GM12878 (cell line): ENCODE results near the gene HNRNPAB. TPM values are rescaled to one million over a fixed set of nuclear protein-coding genes. Genes with fewer than 3 reads are reported as not detected.

Experiments
- ATAC-seq: fragments of 200-7000 bp; cut with Tn5 transposase; 3 replicates; pipeline ENCODE4 v1.9.1; 2020; ENCODE audit warnings: mild to moderate bottlenecking, moderate library complexity
- BruUV-seq: library from RNA; stranded (reverse); fragments of 400-500 nt; replicated peaks from 2 replicates; lab custom pipeline; 2021; lab: Mats Ljungman, UMichigan
- CTCF ChIA-PET: fragments of 300-600 bp; sonication (Branson Sonifier 250); formaldehyde crosslinking; extraction: SDS; loops from one replicate; lab custom pipeline; 2021; ENCODE audit warnings: inconsistent platforms; lab: Yijun Ruan, JAX
- POLR2A ChIA-PET: fragments of 350-600 bp; formaldehyde crosslinking; extraction: SDS; loops from one replicate; lab custom pipeline; 2021; ENCODE audit warnings: inconsistent platforms; lab: Charles Lee
- RAD21 ChIA-PET: fragments of 300-600 bp; sonication (Branson Sonifier 250); formaldehyde crosslinking; loops from one replicate; lab custom pipeline; 2023; ENCODE audit warnings: antibody characterized with exemption; ENCODE audit not compliant: unreplicated experiment; lab: Charles Lee
- SMC1A ChIA-PET: fragments of 300-600 bp; sonication (Branson Sonifier 250); formaldehyde crosslinking; loops from one replicate; lab custom pipeline; 2023; ENCODE audit not compliant: unreplicated experiment, uncharacterized antibody; lab: Charles Lee
- DNase-seq: peaks from one replicate; pipeline ENCODE4 v3.0.0-alpha.2; 2011; ENCODE audit warnings: low read depth, low spot score
- FAIRE-seq: peaks from 3 replicates; lab custom pipeline; 2011; peaks lifted over from hg19 to GRCh38; lab: Jason Lieb, UNC
- H2AFZ ChIP-seq: 2 replicates; pipeline ENCODE4 v1.6.0; 2011; ENCODE audit warnings: low read depth, low read length, control low read depth; ENCODE audit not compliant: control insufficient read depth
- H3K27ac ChIP-seq: 2 replicates; pipeline ENCODE4 v1.5.1; 2011; ENCODE audit warnings: control low read depth; ENCODE audit not compliant: control insufficient read depth, insufficient read depth
- H3K27me3 ChIP-seq, 2 experiments: replicated peaks in 1 of 2; 2 replicates each; pipeline versions ENCODE4 v1.6.0 to v1.6.1; 2011; ENCODE audit warnings: low read length in 1 of 2; ENCODE audit not compliant: control insufficient read depth in 2 of 2, insufficient read depth in 2 of 2
- H3K36me3 ChIP-seq, 2 experiments: 2 replicates each; pipeline ENCODE4 v1.5.1; 2011; ENCODE audit warnings: low read length in 1 of 2; ENCODE audit not compliant: control insufficient read depth in 2 of 2, insufficient read depth in 2 of 2
- H3K4me1 ChIP-seq: 2 replicates; pipeline ENCODE4 v1.6.1; 2011; ENCODE audit warnings: mild to moderate bottlenecking, low read length, moderate library complexity, mixed read lengths; ENCODE audit not compliant: control insufficient read depth, insufficient read depth
- H3K4me2 ChIP-seq: 2 replicates; pipeline ENCODE4 v1.6.0; 2011; ENCODE audit warnings: control low read depth; ENCODE audit not compliant: control insufficient read depth, insufficient read depth
- H3K4me3 ChIP-seq: fragments of 200-600 bp; sonication (generic); 2 replicates; pipeline ENCODE4 v1.5.1; 2016
- H3K79me2 ChIP-seq: 2 replicates; pipeline ENCODE4 v1.6.0; 2011; ENCODE audit warnings: low read length; ENCODE audit not compliant: control insufficient read depth, insufficient read depth
- H3K9ac ChIP-seq: 2 replicates; pipeline ENCODE4 v1.8.0; 2011; ENCODE audit warnings: low read length, control low read depth, mixed read lengths; ENCODE audit not compliant: control insufficient read depth, insufficient read depth
- H3K9me3 ChIP-seq: replicated peaks from 3 replicates; pipeline ENCODE4 v1.5.1; 2011; ENCODE audit warnings: mild to moderate bottlenecking, low read length; ENCODE audit not compliant: control insufficient read depth, insufficient read depth
- H4K20me1 ChIP-seq: 2 replicates; pipeline ENCODE4 v1.6.0; 2011; ENCODE audit not compliant: control insufficient read depth, insufficient read depth
- ATF3 ChIP-seq: IDR thresholded peaks from 2 replicates; pipeline ENCODE4 v1.6.1; 2011; ENCODE audit warnings: low read depth, mild to moderate bottlenecking, low read length, moderate library complexity, borderline replicate concordance; ENCODE audit errors: extremely low read depth
- CBX5 ChIP-seq: sonication (generic); IDR thresholded peaks from 2 replicates; pipeline ENCODE4 v1.6.1; 2016; ENCODE audit warnings: low read depth, moderate library complexity, mild to moderate bottlenecking, inconsistent platforms
- CREB1 ChIP-seq: IDR thresholded peaks from 2 replicates; pipeline ENCODE4 v1.6.1; 2012; ENCODE audit warnings: low read depth, mild to moderate bottlenecking, inconsistent platforms
- E2F4 ChIP-seq: IDR thresholded peaks from 2 replicates; pipeline ENCODE4 v1.6.1; 2012; ENCODE audit warnings: low read depth, low read length, improper control_type of control experiment
- IKZF1 ChIP-seq: fragments of 450-650 bp; conservative IDR thresholded peaks from 2 replicates; pipeline ENCODE4 v1.6.1; 2017; ENCODE audit warnings: antibody characterized with exemption, mild to moderate bottlenecking
- IRF4 ChIP-seq: IDR thresholded peaks from 2 replicates; pipeline ENCODE4 v1.6.1; 2011; ENCODE audit warnings: low read depth, low read length
- JUNB ChIP-seq: IDR thresholded peaks from 2 replicates; pipeline ENCODE4 v1.6.1; 2016; ENCODE audit warnings: antibody characterized with exemption, mild to moderate bottlenecking
- KLF5 ChIP-seq: fragments of 450-650 bp; IDR thresholded peaks from 2 replicates; pipeline ENCODE4 v1.6.1; 2014; ENCODE audit warnings: mild to moderate bottlenecking; ENCODE audit not compliant: partially characterized antibody
- PRDM15 ChIP-seq: fragments of 450-650 bp; formaldehyde crosslinking; IDR thresholded peaks from 2 replicates; pipeline ENCODE4 v1.4.0; 2020; ENCODE audit warnings: mild to moderate bottlenecking, moderate library complexity
- RAD51 ChIP-seq: fragments of 450-650 bp; IDR thresholded peaks from 2 replicates; pipeline ENCODE4 v1.6.1; 2016; ENCODE audit warnings: moderate library complexity, mild to moderate bottlenecking, inconsistent platforms
- RCOR1 ChIP-seq: conservative IDR thresholded peaks from 2 replicates; pipeline ENCODE4 v1.6.1; 2012; ENCODE audit warnings: low read depth, low read length, improper control_type of control experiment
- SMC3 ChIP-seq: IDR thresholded peaks from 2 replicates; pipeline ENCODE4 v1.6.1; 2011; ENCODE audit warnings: low read length, improper control_type of control experiment, borderline replicate concordance
- SREBF1 ChIP-seq: IDR thresholded peaks from 2 replicates; pipeline ENCODE4 v1.6.1; 2012; ENCODE audit warnings: mild to moderate bottlenecking, low read length
- TBL1XR1 ChIP-seq: IDR thresholded peaks from 2 replicates; pipeline ENCODE4 v1.6.1; 2012; ENCODE audit warnings: low read depth, low read length, improper control_type of control experiment
- YY1 ChIP-seq: IDR thresholded peaks from 2 replicates; pipeline ENCODE4 v1.6.1; 2011; ENCODE audit warnings: low read depth, mild to moderate bottlenecking, low read length
- ZBTB11 ChIP-seq: fragments of 450-650 bp; formaldehyde crosslinking; IDR thresholded peaks from 2 replicates; pipeline ENCODE4 v1.5.0; 2022; ENCODE audit warnings: mild to moderate bottlenecking, missing genetic modification characterization
- ZNF24 ChIP-seq: fragments of 450-650 bp; IDR thresholded peaks from 2 replicates; pipeline ENCODE4 v1.6.1; 2017; ENCODE audit warnings: antibody characterized with exemption, mild to moderate bottlenecking
- WGBS: methylation state at CpG from one replicate; pipeline ENCODE4 v1.1.6; 2016; ENCODE audit warnings: low lambda C conversion rate; ENCODE audit not compliant: insufficient replicate concordance, insufficient coverage; ENCODE audit errors: missing lambda C conversion rate; 5-methylcytosine and 5-hydroxymethylcytosine counted together
- in situ Hi-C: fragments of 300-500 bp; cut with MboI; formaldehyde crosslinking; loops from 9 replicates; pipeline ENCODE4 v1.14.3; 2018; ENCODE audit warnings: mixed read lengths
- intact Hi-C: fragments of 100-400 bp; cut with micrococcal nuclease; formaldehyde crosslinking; loops from one replicate; pipeline ENCODE4 v1.14.2; 2022; ENCODE audit not compliant: unreplicated experiment
- polyA plus RNA-seq, 11 experiments: library from polyadenylated mRNA; depleted of rRNA in 4 of 11; unstranded in 6 of 11; stranded (reverse) in 5 of 11; fragments of >200 nt; fragmentation: Nextera tagmentation in 4 of 11; fragmentation: Illumina TruSeq in 1 of 11; extraction: Ambion mirVana in 4 of 11; extraction: Trizol in 1 of 11; gene quantifications; 1 replicate in 1 of 11; 2 replicates in 10 of 11; pipeline versions ENCODE4 v1.2.1 to v1.2.3, GENCODE V29; 2011 to 2016; ENCODE audit warnings: inconsistent platforms in 2 of 11, missing spikeins in 2 of 11, low read depth in 1 of 11
- total RNA-seq, 4 experiments: library from RNA; depleted of rRNA in 3 of 4; stranded (reverse); fragments of >200 nt in 3 of 4; fragmentation: Illumina TruSeq in 1 of 4; extraction: Trizol in 1 of 4; gene quantifications; 2 replicates each; pipeline versions ENCODE4 v1.2.1 to v1.2.3, GENCODE V29; 2013 to 2021

Gene HNRNPAB
- total and polyA plus RNA-seq, 10 of the 15 experiments (the other 5 are each of a cell fraction or from before 2014, with no cell fraction given): 42.3 to 330 (median 230) TPM

- no peak for DNase-seq
- ChIA-PET CTCF (no interaction called here), POLR2A (no interaction called here), RAD21 (no interaction called here), SMC1A (interaction anchor here (0.9 kb wide), 1 partner anchor 14 kb away, joined by 3 read pairs; no protein-coding TSS in a partner anchor)
- Histone ChIP-seq H3K36me3 (no peaks in the 10 kb centered on the region), H3K27me3 (no peaks in the 10 kb centered on the region; a peak in 1 of 4 replicates), H3K9me3 (no peaks in the 10 kb centered on the region), H3K79me2 (no peaks in the 10 kb centered on the region), H3K4me2 (no peak within 1 kb of the TSS), H2AFZ (no peak within 1 kb of the TSS), H3K27ac (no peak within 1 kb of the TSS), H3K4me1 (no peaks in the 10 kb centered on the region), H3K4me3 (no peak within 1 kb of the TSS), H4K20me1 (no peaks in the 10 kb centered on the region), H3K9ac (no peak within 1 kb of the TSS)
- no peak for ATAC-seq
- in situ Hi-C loops (no loop called here), intact Hi-C loops (no loop called here)
- BruUV-seq: no TSS peak
- 82% methylated on average over 27 of the region's 27 CpGs for WGBS
- FAIRE-seq: no peak
- TF ChIP-seq ATF3 (no peak), E2F4 (no peak), CREB1 (no peak), IKZF1 (no peak), RAD51 (no peak), CBX5 (no peak), YY1 (no peak), PRDM15 (CRISPR knock-in tag) (no peak), ZBTB11 (no peak), SMC3 (no peak), JUNB (no peak), RCOR1 (no peak), SREBF1 (no peak), ZNF24 (no peak), TBL1XR1 (no peak), KLF5 (no peak), IRF4 (no peak)
These were observed 17.3 kb upstream of the HNRNPAB start, which contains the start of gene GMCL2 for GRCh38 chr5:178187014-178187413. TSS of gene GMCL2 (minus strand) at chr5:178187371. CDS start at chr5:178187299, 72 bp downstream.
